ENCODE data around the gene TLE3.
"Not testable (repeated sequence)": the region's sequence is repeated elsewhere in the genome, so short reads cannot be mapped to it uniquely, and the experiment has no call there.

The TLE3 gene

GRCh38 chr15:70097321-70098152 lies at the start of gene TLE3:
TSS of gene TLE3 (minus strand) at chr15:70097917. CDS start at chr15:70096798, 1,119 bp downstream.
- DNase-seq (ENCODE audit: low read depth) = peak; percentile 95

- DNase-seq (ENCODE audit: low read depth) = no peak
Observed at GRCh38 chr15:70147178-70147760, 49.6 kb upstream of the TLE3 start.

GRCh38 chr15:70146771-70147170 lies 49.1 kb upstream of the TLE3 start:
- no peak for DNase-seq (ENCODE audit: low read depth)

GRCh38 chr15:70146162-70146561 lies 48.4 kb upstream of the TLE3 start:
- DNase-seq (ENCODE audit: low read depth) = no peak

DNA sequence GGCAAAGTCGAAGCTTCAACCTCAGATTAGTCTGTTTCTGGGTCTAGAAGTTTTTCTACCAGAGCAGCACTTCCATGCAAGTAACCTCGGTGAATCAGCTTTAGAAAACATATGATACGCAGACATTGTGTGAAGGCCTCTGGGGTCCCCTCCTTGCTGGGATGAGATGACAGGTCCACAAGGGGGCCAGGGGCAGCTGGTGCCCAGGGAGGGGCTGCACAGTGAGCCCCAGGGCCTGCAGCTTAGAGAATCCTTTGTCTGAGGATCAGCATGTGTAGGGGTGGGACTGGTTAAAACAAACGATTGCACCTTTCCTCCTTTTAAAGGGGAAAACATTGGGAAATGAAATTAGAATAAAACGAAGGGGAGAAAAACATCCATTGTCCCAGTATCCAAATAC lies 47.5 kb upstream of the TLE3 start:
- no peak for DNase-seq (ENCODE audit: low read depth)

GRCh38 chr15:70142322-70143191 lies 44.8 kb upstream of the TLE3 start:
- no peak for DNase-seq (ENCODE audit: low read depth)

- DNase-seq (ENCODE audit: low read depth) = no peak
Observed at GRCh38 chr15:70142072-70142321, 44.3 kb upstream of the TLE3 start.

- no peak for DNase-seq (ENCODE audit: low read depth)
Observed at GRCh38 chr15:70141376-70142071, 43.8 kb upstream of the TLE3 start.

GRCh38 chr15:70140543-70141375 lies 43.0 kb upstream of the TLE3 start:
- no peak for DNase-seq (ENCODE audit: low read depth)

GRCh38 chr15:70140025-70140542 lies 42.4 kb upstream of the TLE3 start:
- no peak for DNase-seq (ENCODE audit: low read depth)

- DNase-seq (ENCODE audit: low read depth) = no peak
Observed at GRCh38 chr15:70137967-70138366, 40.2 kb upstream of the TLE3 start.

GRCh38 chr15:70137021-70137420 lies 39.3 kb upstream of the TLE3 start:
- DNase-seq (ENCODE audit: low read depth) = not testable (repeated sequence)

DNA sequence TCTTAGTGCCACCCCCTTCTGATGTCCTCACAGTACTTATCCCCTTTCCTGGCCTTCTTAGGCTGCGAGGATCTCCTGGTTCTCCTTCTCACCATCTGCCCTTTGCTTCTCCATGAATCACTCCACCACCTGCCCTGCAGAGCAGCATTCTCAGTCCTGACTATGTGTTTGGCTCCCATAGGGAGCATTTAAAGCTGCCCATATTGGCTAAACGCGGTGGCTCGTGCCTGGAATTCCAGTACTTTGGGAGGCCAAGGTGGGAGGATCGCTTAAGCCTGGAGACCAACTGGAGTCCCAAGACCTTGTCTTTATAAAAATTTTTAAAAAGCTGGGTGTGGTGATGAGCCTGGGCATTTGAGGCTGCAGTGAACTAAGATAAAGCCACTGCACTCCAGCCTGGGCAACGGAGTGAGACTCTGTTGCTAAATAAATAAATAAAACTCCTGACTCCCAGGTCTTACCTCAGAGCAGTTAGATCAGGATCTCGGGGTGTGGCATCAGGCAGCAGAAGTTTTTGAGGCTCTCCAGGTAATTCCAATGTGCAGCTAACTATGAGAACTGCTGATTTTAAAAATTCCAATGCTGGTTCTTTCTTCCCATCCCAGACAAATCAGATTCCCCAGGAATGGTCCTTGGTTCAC lies 36.2 kb upstream of the TLE3 start:
- no peak for DNase-seq (ENCODE audit: low read depth)

- DNase-seq (ENCODE audit: low read depth) = no peak
Observed at GRCh38 chr15:70133296-70133695, 35.6 kb upstream of the TLE3 start.

- no peak for DNase-seq (ENCODE audit: low read depth)
Observed at GRCh38 chr15:70132571-70132970, 34.9 kb upstream of the TLE3 start.

- no peak for DNase-seq (ENCODE audit: low read depth)
Observed at GRCh38 chr15:70132139-70132538, 34.4 kb upstream of the TLE3 start.

DNA sequence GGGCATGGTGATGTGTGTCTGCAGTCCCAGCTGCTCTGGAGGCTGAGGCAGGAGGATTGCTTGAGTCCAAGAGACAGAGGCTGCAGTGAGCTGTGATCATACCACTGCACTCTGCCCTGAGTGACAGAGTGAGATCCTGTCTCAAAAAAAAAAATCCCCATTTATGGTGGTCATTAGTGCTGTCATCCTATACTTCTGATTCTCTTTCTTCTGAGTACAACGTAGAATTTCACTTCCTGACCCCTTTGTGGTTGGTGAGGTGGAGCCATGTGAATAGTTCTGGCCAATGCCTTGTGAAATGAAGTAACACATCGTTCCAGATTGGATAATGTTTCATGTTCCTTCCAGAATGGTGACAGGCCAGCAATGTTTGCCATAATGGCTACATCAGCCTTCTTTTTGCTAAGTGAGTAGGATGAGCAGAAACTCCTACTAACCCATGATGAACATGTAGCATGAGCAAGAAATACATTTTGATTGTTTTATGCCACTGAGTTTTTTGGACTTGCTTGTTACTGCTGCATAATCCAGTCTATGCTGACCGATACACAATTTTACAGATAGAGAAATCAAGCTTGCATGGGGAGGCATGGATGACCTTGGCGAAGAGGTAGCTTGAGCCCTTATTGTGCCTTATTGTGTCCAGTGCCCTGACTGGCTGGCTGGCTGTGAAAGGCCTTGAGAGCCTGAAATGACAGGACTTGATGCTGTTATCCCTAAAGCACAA lies 30.9 kb upstream of the TLE3 start:
- no peak for DNase-seq (ENCODE audit: low read depth)

GRCh38 chr15:70127770-70128413 lies 30.2 kb upstream of the TLE3 start:
- DNase-seq (ENCODE audit: low read depth) = no peak

DNA sequence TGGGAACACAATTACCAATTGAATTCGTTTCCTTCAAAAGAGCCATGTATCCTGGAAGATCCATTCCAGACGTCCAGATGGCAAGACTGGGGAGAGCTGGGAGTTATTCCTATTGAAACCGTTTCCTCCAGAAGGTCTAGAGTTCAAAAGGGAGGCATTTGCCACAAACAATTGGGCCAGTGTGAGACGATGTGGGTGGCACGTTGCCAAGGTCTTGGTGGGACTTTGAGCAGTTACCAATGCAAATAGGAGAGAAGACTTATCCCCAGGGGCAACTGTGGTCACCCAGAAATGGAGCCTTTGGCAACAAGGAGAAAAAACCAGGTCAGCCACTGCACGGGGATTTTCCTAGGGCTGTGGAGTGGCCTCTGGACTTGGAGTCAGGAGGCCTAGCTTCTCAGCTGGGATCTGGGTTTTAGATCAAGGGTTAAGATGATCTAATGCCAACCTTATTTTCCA lies 29.6 kb upstream of the TLE3 start:
- no peak for DNase-seq (ENCODE audit: low read depth)
